Measurements from ENCODE around the gene ZNF740. TPM values are rescaled to one million over a fixed set of nuclear protein-coding genes. Genes with fewer than 3 reads are reported as not detected.

The ZNF740 gene
- total and polyA plus RNA-seq, 10 of the 15 experiments (the other 5 are each of a cell fraction or from before 2014, with no cell fraction given), result 1.4 to 33.6 (median 11.3) TPM

GRCh38 chr12:53213348-53213747 is 32.8 kb downstream of the ZNF740 start (continued):
- TF ChIP-seq, protein P1, sequence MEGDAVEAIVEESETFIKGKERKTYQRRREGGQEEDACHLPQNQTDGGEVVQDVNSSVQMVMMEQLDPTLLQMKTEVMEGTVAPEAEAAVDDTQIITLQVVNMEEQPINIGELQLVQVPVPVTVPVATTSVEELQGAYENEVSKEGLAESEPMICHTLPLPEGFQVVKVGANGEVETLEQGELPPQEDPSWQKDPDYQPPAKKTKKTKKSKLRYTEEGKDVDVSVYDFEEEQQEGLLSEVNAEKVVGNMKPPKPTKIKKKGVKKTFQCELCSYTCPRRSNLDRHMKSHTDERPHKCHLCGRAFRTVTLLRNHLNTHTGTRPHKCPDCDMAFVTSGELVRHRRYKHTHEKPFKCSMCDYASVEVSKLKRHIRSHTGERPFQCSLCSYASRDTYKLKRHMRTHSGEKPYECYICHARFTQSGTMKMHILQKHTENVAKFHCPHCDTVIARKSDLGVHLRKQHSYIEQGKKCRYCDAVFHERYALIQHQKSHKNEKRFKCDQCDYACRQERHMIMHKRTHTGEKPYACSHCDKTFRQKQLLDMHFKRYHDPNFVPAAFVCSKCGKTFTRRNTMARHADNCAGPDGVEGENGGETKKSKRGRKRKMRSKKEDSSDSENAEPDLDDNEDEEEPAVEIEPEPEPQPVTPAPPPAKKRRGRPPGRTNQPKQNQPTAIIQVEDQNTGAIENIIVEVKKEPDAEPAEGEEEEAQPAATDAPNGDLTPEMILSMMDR (IDR thresholded peaks at IDR 0.05 in 2 of 3, conservative IDR thresholded peaks at IDR 0.05 in 1 of 3; ENCODE audit: control insufficient read depth in 2 of 3, extremely low read depth in 1 of 3, insufficient read depth in 1 of 3, low read depth in 3 of 3, low read length in 3 of 3), result peak; percentile 89 to 96 (median 94)
- TF ChIP-seq RB1 (IDR thresholded peaks at IDR 0.05; ENCODE audit: borderline replicate concordance) (peak; percentile 73; the same call in 1 of the 2 replicates), ZNF687 (IDR thresholded peaks at IDR 0.05) (no peak), LARP7 (IDR thresholded peaks at IDR 0.05) (0 out of 2 replicates have a peak, but pooled peaks have one; percentile 16)
- TF ChIP-seq, protein P2, sequence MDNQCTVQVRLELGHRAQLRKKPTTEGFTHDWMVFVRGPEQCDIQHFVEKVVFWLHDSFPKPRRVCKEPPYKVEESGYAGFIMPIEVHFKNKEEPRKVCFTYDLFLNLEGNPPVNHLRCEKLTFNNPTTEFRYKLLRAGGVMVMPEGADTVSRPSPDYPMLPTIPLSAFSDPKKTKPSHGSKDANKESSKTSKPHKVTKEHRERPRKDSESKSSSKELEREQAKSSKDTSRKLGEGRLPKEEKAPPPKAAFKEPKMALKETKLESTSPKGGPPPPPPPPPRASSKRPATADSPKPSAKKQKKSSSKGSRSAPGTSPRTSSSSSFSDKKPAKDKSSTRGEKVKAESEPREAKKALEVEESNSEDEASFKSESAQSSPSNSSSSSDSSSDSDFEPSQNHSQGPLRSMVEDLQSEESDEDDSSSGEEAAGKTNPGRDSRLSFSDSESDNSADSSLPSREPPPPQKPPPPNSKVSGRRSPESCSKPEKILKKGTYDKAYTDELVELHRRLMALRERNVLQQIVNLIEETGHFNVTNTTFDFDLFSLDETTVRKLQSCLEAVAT (IDR thresholded peaks at IDR 0.05), result peak; percentile 28; the same call in 1 of the 2 replicates

All from GM12878 (cell line).